ENCODE data around the gene HEATR5A. TPM values are rescaled to one million over a fixed set of nuclear protein-coding genes. Genes with fewer than 3 reads are reported as not detected.
"Not testable (repeated sequence)": the region's sequence is repeated elsewhere in the genome, so short reads cannot be mapped to it uniquely, and the experiment has no call there.

The HEATR5A gene
- 1 to 10 TPM; 3.5 to 6.0 TPM for total RNA-seq

GRCh38 chr14:31420319-31421111 lies at the start of gene HEATR5A:
TSS of gene HEATR5A (minus strand) at chr14:31420550. CDS start at chr14:31402975, 17,575 bp downstream.
- peak within 1 kb of the TSS; percentile 82 for H3K27ac Mint-ChIP-seq
- no peaks in the 10 kb centered on the region for H3K9me3 Mint-ChIP-seq

GRCh38 chr14:31466554-31466953 lies 46.2 kb upstream of the HEATR5A start:
- H3K4me3 Mint-ChIP-seq = no peak overlapping the region
- intact Hi-C loops (cut with micrococcal nuclease) = no loop called here
- no peaks in the 10 kb centered on the region for H3K36me3 Mint-ChIP-seq (ENCODE audit: low read depth)
- H3K9me3 Mint-ChIP-seq = no peaks in the 10 kb centered on the region
- H3K27me3 Mint-ChIP-seq (ENCODE audit: low read depth) = no peaks in the 10 kb centered on the region
- CTCF ChIA-PET = interaction anchor here (1.0 kb wide), 1 partner anchor 17 kb away, joined by 3 read pairs; no protein-coding TSS in a partner anchor
- no peak for DNase-seq
- H3K4me1 Mint-ChIP-seq (ENCODE audit: low read depth) = no peaks in the 10 kb centered on the region
- no peak overlapping the region for H3K27ac Mint-ChIP-seq

More at GRCh38 chr14:31420319-31421111, at the start of gene HEATR5A:
- no peaks in the 10 kb centered on the region for H3K27me3 Mint-ChIP-seq (ENCODE audit: low read depth)
- H3K4me3 Mint-ChIP-seq = peak within 1 kb of the TSS; percentile 91
- CTCF ChIA-PET = interaction anchor here (0.7 to 2.6 kb wide), 8 partner anchors 10 to 37 kb away, joined by 3 to 12 read pairs (median 4); partner anchors contain the start of gene DTD2
- peaks cover 17% of the 10 kb centered on the region for H3K4me1 Mint-ChIP-seq (ENCODE audit: low read depth)
- no peaks in the 10 kb centered on the region for H3K36me3 Mint-ChIP-seq (ENCODE audit: low read depth)
- intact Hi-C loops (cut with micrococcal nuclease) = loop anchor here (1.0 kb wide), 9 partner anchors 20 to 783 kb away; partner anchors contain the start of genes ARHGAP5, DTD2, NUBPL and RNU6-8
- peak; percentile 90 for DNase-seq

- no peaks in the 10 kb centered on the region for H3K36me3 Mint-ChIP-seq (ENCODE audit: low read depth)
- no peak overlapping the region for H3K4me3 Mint-ChIP-seq
- no peaks in the 10 kb centered on the region for H3K4me1 Mint-ChIP-seq (ENCODE audit: low read depth)
- intact Hi-C loops (cut with micrococcal nuclease) = no loop called here
- CTCF ChIA-PET = interaction anchor here (1.0 kb wide), 1 partner anchor 45 kb away, joined by 4 read pairs; no protein-coding TSS in a partner anchor
- no peaks in the 10 kb centered on the region for H3K27me3 Mint-ChIP-seq (ENCODE audit: low read depth)
- no peaks in the 10 kb centered on the region for H3K9me3 Mint-ChIP-seq
- no peak for DNase-seq
- H3K27ac Mint-ChIP-seq = no peak overlapping the region
Measured at GRCh38 chr14:31465111-31465510, 44.8 kb upstream of the HEATR5A start.

- H3K27me3 Mint-ChIP-seq (ENCODE audit: low read depth); H3K36me3 Mint-ChIP-seq (ENCODE audit: low read depth): not testable (repeated sequence)
Measured at GRCh38 chr14:31462450-31462849, 42.1 kb upstream of the HEATR5A start.

GRCh38 chr14:31461545-31461944 lies 41.2 kb upstream of the HEATR5A start:
- CTCF ChIA-PET = interaction anchor here (1.0 kb wide), 1 partner anchor 12 kb away, joined by 5 read pairs; no protein-coding TSS in a partner anchor
- H3K4me1 Mint-ChIP-seq (ENCODE audit: low read depth) = peaks cover 14% of the 10 kb centered on the region
- H3K36me3 Mint-ChIP-seq (ENCODE audit: low read depth) = no peaks in the 10 kb centered on the region
- H3K4me3 Mint-ChIP-seq = no peak overlapping the region
- no peak overlapping the region for H3K27ac Mint-ChIP-seq
- intact Hi-C loops (cut with micrococcal nuclease) = no loop called here
- H3K27me3 Mint-ChIP-seq (ENCODE audit: low read depth) = no peaks in the 10 kb centered on the region
- no peak for DNase-seq
- no peaks in the 10 kb centered on the region for H3K9me3 Mint-ChIP-seq

More at GRCh38 chr14:31462450-31462849, 42.1 kb upstream of the HEATR5A start:
- H3K4me1 Mint-ChIP-seq (ENCODE audit: low read depth) = peaks cover 14% of the 10 kb centered on the region
- intact Hi-C loops (cut with micrococcal nuclease); DNase-seq; H3K9me3 Mint-ChIP-seq; H3K27ac Mint-ChIP-seq; H3K4me3 Mint-ChIP-seq: not testable (repeated sequence)
- CTCF ChIA-PET = interaction anchor here (1.0 kb wide), 1 partner anchor 13 kb away, joined by 5 read pairs; no protein-coding TSS in a partner anchor

- peak overlapping the region; percentile 88 for H3K27ac Mint-ChIP-seq
- H3K9me3 Mint-ChIP-seq = no peaks in the 10 kb centered on the region
- H3K4me3 Mint-ChIP-seq = peak overlapping the region; percentile 94
- H3K27me3 Mint-ChIP-seq (ENCODE audit: low read depth) = no peaks in the 10 kb centered on the region
- intact Hi-C loops (cut with micrococcal nuclease) = loop anchor here (1.0 to 5.0 kb wide), 11 partner anchors 38 to 836 kb away; partner anchors contain the start of genes HEATR5A, NUBPL, RNU6-8 and SCFD1
- H3K36me3 Mint-ChIP-seq (ENCODE audit: low read depth) = no peaks in the 10 kb centered on the region
- peaks cover 29% of the 10 kb centered on the region for H3K4me1 Mint-ChIP-seq (ENCODE audit: low read depth)
- CTCF ChIA-PET = interaction anchor here (0.6 to 2.3 kb wide), 8 partner anchors 9 to 752 kb away, joined by 3 to 9 read pairs (median 3); partner anchors contain the start of gene HEATR5A
- no peak for DNase-seq
Measured at GRCh38 chr14:31457665-31458659, 37.6 kb upstream of the HEATR5A start.

- no peaks in the 10 kb centered on the region for H3K9me3 Mint-ChIP-seq
- DNase-seq = peak; percentile 93
- peaks cover 3% of the 10 kb centered on the region for H3K36me3 Mint-ChIP-seq (ENCODE audit: low read depth)
- intact Hi-C loops (cut with micrococcal nuclease) = loop anchor here (1.0 to 5.0 kb wide), 11 partner anchors 37 to 835 kb away; partner anchors contain the start of genes HEATR5A, NUBPL, RNU6-8 and SCFD1
- H3K4me1 Mint-ChIP-seq (ENCODE audit: low read depth) = peaks cover 29% of the 10 kb centered on the region
- no peaks in the 10 kb centered on the region for H3K27me3 Mint-ChIP-seq (ENCODE audit: low read depth)
- peak within 1 kb of the TSS; percentile 88 for H3K27ac Mint-ChIP-seq
- H3K4me3 Mint-ChIP-seq = peak within 1 kb of the TSS; percentile 94
- CTCF ChIA-PET = interaction anchor here (0.6 to 2.3 kb wide), 4 partner anchors 8 to 751 kb away, joined by 3 to 9 read pairs (median 4); partner anchors contain the start of gene HEATR5A
Measured at GRCh38 chr14:31456841-31457664, 36.7 kb upstream of the HEATR5A start, which contains the start of gene DTD2. TSS of gene DTD2 (minus strand) at chr14:31457506. CDS start at chr14:31457393, 113 bp downstream.

GRCh38 chr14:31449971-31450610 lies 29.7 kb upstream of the HEATR5A start:
- no peak overlapping the region for H3K4me3 Mint-ChIP-seq
- H3K4me1 Mint-ChIP-seq (ENCODE audit: low read depth) = peaks cover 7% of the 10 kb centered on the region
- no peaks in the 10 kb centered on the region for H3K9me3 Mint-ChIP-seq
- H3K27ac Mint-ChIP-seq = no peak overlapping the region
- CTCF ChIA-PET = interaction anchor here (0.6 to 3.1 kb wide), 11 partner anchors 8 to 90 kb away, joined by 3 to 12 read pairs (median 5); partner anchors contain the start of gene HEATR5A
- no peak for DNase-seq
- H3K36me3 Mint-ChIP-seq (ENCODE audit: low read depth) = peaks cover 23% of the 10 kb centered on the region
- H3K27me3 Mint-ChIP-seq (ENCODE audit: low read depth) = no peaks in the 10 kb centered on the region
- intact Hi-C loops (cut with micrococcal nuclease) = no loop called here

- DNase-seq = no peak
- peaks cover 1% of the 10 kb centered on the region for H3K9me3 Mint-ChIP-seq
- no peak overlapping the region for H3K27ac Mint-ChIP-seq
- H3K27me3 Mint-ChIP-seq (ENCODE audit: low read depth) = no peaks in the 10 kb centered on the region
- H3K4me3 Mint-ChIP-seq = no peak overlapping the region
- peaks cover 24% of the 10 kb centered on the region for H3K36me3 Mint-ChIP-seq (ENCODE audit: low read depth)
- H3K4me1 Mint-ChIP-seq (ENCODE audit: low read depth) = peaks cover 3% of the 10 kb centered on the region
- intact Hi-C loops (cut with micrococcal nuclease) = no loop called here
- CTCF ChIA-PET = interaction anchor here (0.9 to 3.1 kb wide), 12 partner anchors 9 to 176 kb away, joined by 3 to 12 read pairs (median 5); partner anchors contain the start of gene HEATR5A
Measured at GRCh38 chr14:31449136-31449535, 28.8 kb upstream of the HEATR5A start.

GRCh38 chr14:31445703-31446102 lies 25.4 kb upstream of the HEATR5A start:
- peaks cover 3% of the 10 kb centered on the region for H3K9me3 Mint-ChIP-seq
- H3K4me3 Mint-ChIP-seq = no peak overlapping the region
- intact Hi-C loops (cut with micrococcal nuclease) = no loop called here
- no peak overlapping the region for H3K27ac Mint-ChIP-seq
- H3K4me1 Mint-ChIP-seq (ENCODE audit: low read depth) = no peaks in the 10 kb centered on the region
- CTCF ChIA-PET = no interaction called here
- DNase-seq = no peak
- no peaks in the 10 kb centered on the region for H3K27me3 Mint-ChIP-seq (ENCODE audit: low read depth)
- H3K36me3 Mint-ChIP-seq (ENCODE audit: low read depth) = peaks cover 18% of the 10 kb centered on the region
